ENCODE measurements around the gene SLC23A2.

DNA sequence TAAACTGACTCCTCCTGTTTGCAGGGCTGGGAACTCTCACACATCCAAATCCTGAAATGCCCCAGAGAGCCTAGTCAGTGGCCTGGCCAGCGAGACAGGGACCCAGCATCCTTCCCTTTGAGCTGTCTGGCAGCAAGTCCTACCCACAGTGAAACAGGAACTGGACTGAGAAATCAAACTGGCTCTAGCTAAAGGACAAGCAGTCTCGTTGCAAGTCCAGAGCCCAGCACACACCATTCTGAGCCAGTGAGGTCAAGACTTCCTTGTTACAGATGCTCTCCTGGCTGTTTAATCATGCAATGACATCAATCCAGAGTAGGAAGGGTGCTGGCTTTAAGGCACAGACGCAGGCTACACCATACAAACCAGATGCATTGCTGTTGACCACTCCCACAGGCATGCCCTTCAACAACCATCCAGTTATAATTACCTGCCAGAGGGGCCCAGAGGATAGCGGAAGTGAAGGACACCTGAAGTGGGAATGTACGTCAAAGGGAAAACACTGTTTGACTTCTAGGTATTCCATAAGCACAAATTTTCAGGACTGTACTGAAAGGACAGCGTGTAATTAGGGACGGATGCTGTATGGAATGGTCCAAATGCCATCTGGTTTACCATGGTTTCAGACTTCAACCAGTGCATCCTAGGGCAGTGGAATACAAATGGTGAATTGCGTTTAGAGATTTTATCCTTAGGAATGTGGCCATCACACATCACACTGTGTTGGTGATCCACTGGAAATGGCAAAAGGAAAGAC lies 114.4 kb downstream of the SLC23A2 start:
- TF ChIP-seq ZBTB44 (tag by site-specific recombination; IDR thresholded peaks at IDR 0.05) (no peak), CTCF (tag by site-specific recombination; IDR thresholded peaks at IDR 0.05) (no peak)

All from HEK293 (cell line).